Ecto neural progenitor cell (in vitro differentiated cells): ENCODE data around the gene CBX8.

Source experiments
- DNase-seq: peaks from one replicate; pipeline ENCODE4 v3.0.0-alpha.2; 2018; ENCODE audit warnings: low spot score

CBX8 gene

DNA sequence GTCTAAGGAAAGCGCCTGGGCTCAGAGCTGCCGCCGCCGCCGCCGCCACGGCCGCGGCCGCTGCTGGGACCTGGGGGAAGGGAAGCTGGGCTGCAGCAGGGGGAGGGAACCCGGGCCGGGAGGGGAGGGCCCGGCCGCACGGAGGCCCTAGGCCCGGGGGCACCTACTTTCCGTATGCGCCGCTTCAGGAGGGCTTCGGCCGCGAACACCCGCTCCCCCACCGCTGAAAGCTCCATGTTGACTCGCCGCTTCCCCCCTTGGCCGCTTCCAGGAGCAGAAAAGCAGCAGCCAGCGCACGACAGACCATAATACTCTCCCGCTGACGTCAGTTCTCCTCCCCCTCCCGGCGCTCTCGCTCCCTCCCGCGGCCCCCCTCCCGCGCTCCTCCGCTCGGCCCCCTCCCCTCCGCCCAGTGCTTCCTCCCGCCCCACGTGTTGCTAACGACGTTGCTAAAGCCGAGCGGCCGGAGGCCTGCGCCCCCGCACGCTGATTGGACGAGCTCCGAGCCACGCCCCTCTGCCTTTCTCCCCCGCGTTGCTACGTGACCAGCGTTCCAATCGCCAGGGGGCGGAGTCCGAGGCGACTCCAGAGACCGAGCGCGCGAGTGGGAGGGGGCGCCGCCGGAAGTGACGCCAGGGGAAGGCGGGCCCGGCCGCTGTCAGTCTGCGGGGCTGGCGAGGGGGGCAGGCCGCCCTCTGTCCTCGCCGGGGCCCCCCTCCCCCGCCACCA is at the start of gene CBX8:
Gene CBX8, minus strand, starts transcription at position 315 of the 729 bp plus-strand sequence. Its CDS starts 79 bp downstream, at position 236.
- DNase-seq: peak; percentile 100

DNA sequence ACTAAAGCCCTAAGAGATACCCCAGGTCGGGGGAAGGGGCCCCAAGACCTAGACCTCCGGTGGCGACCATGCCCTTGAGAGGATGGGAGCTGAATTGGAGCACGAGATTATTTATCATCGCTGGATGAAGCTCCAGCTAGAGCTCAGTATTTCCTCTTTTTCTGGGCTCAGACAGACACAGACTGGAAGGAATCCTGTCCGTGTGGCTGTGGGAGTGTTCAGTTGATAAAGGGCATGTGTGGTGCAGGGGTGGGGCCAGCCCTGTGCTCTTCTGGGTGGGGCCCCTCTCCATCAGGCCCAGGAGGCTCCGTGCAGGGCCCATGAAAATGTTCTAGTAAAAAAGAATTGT is 48.7 kb upstream of the CBX8 start:
- no peak for DNase-seq

DNA sequence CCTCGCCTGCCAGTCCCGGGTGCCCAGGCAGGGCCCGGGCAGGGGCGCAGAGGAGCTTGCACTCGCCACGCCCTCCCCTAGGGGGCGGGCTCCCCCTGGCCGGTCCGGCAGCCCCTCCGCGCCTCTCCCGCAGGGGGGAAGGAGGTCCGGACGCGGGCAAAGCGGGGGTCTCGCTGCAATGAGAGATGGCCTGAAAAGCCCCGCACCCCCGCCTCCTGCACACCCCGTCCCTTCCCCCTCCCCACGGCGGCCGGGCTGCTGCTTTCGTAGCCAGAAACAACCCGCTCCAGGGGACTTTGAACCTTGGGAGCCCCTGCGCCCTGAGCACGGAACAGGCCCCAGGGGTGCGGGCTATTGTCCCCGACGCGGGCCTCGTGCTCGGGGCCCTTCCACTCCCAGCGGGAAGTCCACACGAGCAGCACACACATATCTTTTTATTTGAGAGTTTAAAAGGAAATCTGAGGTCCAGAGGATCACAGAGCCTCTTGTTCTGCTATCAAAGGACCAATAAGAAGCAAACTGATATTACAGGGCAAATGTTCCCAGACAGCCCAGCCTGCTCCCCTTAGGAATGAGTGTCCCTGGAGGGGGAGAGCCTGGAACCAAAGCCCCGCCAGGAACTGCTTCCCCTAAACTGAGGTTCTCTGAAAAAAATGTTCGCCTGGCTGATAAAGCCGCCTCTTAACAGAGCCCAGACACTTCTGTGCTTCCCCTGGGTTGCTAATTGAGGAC is 48.2 kb upstream of the CBX8 start:
- DNase-seq: peak; percentile 92

DNA sequence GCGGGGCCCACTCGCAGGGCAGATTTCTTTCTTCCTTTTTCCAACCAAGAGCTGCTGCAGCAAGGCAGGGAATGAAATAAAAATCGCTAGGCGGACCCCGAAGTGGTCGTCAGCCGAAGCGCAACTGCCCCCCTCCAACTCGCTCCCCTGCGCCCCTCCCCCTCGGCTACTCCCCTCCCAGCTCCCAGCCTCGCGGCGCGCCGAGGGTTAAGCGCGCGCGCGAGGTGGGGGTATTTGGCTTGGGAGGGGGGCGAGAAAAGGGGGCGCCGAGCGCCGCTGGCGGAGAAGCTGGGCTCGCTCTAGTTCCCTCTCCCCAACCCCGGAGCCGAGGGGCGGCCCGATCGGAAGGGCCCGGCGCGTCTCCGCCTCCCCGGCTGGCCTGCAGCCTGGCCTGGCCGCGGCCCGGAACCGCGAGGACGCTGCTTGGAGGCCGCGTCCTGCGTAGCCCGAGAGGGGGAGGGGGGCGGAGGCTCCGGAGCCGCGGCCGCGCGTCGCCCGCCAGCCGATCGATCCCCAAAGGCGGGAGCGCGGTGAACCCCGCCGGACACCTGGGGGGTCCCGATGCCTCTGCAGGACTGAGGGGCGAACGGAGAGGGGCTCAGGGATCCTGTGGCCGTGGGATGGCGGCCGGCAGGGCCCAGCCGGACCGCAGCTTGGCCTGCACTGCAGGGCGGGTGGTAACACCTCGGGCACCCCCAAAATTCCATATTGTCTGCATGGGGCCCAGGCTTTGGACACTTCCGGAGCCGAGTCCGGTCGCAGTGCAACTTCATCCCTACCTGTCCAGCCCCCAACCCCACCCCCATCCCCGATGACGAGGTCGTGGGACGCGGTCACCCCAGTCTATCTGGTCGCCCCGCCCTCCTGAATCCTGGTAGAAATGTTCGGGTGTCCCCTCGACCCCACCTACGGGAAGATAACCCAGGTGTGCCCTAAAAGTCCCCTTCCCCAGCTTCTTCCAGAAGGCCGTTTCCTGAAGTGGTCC is 47.2 kb upstream of the CBX8 start:
- peak; percentile 85 for DNase-seq

DNA sequence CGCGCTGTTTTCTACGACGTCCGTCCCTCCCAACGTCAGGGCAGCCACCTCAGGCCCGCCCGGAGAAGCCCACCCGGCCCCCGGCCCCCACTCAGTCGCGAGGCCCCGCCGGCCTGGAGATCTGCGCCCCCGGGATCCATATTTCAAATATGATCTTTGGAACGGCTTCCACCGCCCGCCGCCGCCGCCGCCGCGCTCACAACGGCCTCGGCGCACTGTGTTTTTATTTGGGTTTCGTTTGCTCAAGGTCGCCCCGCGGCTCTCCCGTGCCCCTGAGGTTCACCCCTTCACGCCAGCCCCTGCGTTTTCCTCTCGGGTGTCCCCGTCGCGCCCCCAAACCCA is 46.6 kb upstream of the CBX8 start:
- DNase-seq: no peak

DNA sequence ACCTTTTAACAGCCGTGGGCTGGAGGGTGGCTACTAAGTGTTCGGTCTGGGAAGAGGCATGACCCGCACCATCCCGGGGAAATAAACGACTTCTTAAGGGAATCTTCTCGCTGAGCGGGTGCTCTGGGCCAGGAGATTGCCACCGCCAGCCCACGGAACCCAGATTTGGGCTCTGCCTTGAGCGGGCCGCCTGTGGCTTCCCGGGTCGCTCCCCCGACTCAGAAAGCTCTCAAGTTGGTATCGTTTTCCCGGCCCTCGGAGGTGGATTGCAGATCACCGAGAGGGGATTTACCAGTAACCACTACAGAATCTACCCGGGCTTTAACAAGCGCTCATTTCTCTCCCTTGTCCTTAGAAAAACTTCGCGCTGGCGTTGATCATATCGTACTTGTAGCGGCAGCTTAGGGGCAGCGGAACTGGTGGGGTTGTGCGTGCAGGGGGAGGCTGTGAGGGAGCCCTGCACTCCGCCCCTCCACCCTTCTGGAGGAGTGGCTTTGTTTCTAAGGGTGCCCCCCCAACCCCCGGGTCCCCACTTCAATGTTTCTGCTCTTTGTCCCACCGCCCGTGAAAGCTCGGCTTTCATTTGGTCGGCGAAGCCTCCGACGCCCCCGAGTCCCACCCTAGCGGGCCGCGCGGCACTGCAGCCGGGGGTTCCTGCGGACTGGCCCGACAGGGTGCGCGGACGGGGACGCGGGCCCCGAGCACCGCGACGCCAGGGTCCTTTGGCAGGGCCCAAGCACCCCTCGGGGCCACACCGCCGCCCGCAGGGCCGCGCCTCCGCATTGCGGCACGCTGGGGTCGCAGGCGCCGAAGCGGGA is 46.0 kb upstream of the CBX8 start:
- peak; percentile 74 for DNase-seq

DNA sequence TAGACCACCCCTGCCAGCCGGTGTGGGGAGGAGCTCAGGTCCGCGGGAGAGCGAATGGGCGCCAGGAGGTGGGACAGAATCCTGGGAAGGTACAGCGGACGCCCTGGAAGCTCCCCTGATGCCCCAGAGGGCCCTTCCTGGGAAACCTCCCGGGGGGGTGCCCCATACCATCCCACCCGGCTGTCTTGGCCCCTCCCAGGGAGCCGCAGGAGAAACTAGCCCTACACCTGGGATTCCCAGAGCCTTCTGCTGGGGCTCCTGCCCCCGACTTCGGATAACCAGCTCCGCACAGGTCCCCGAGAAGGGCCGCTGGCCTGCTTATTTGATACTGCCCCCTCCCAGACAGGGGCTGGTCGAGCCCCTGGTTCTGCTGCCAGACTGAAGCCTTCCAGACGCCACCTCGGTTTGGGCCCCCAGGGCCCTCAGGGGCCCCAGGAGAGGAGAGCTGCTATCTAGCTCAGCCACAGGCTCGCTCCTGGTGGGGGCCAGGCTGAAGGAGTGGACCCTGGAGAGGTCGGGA is 45.3 kb upstream of the CBX8 start:
- DNase-seq: peak; percentile 73

DNA sequence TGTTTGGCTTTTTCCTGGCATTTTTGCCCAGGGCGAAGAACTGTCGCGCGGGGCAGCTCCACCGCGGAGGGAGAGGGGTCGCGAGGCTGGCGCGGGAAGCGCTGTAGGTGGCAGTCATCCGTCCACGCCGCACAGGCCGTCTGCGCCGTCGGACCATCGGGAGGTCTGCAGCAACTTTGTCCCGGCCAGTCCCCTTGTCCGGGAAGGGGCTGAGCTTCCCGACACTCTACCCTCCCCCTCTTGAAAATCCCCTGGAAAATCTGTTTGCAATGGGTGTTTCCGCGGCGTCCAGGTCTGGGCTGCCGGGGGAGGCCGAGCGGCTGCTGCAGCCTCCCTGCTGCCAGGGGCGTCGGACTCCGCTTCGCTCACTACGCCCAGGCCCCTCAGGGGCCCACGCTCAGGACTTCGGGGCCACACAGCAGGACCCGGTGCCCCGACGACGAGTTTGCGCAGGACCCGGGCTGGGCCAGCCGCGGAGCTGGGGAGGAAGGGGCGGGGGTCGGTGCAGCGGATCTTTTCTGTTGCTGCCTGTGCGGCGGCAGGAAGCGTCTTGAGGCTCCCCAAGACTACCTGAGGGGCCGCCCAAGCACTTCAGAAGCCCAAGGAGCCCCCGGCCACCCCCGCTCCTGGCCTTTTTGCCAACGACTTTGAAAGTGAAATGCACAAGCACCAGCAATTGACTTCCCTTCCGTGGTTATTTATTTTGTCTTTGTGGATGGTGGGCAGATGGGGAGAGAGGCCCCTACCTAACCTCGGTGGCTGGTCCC is 44.7 kb upstream of the CBX8 start:
- DNase-seq: peak; percentile 74

DNA sequence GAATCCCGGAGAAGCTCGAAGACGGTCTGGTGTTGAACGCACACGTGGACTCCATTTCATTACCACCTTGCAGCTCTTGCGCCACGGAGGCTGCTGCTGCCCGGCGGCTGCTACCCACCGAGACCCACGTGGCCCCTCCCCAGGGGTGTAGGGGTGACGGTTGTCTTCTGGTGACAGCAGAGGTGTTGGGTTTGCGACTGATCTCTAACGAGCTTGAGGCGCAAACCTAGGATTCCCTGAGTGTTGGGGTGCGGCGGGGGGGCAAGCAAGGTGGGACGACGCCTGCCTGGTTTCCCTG is 44.1 kb upstream of the CBX8 start:
- DNase-seq: no peak

DNA sequence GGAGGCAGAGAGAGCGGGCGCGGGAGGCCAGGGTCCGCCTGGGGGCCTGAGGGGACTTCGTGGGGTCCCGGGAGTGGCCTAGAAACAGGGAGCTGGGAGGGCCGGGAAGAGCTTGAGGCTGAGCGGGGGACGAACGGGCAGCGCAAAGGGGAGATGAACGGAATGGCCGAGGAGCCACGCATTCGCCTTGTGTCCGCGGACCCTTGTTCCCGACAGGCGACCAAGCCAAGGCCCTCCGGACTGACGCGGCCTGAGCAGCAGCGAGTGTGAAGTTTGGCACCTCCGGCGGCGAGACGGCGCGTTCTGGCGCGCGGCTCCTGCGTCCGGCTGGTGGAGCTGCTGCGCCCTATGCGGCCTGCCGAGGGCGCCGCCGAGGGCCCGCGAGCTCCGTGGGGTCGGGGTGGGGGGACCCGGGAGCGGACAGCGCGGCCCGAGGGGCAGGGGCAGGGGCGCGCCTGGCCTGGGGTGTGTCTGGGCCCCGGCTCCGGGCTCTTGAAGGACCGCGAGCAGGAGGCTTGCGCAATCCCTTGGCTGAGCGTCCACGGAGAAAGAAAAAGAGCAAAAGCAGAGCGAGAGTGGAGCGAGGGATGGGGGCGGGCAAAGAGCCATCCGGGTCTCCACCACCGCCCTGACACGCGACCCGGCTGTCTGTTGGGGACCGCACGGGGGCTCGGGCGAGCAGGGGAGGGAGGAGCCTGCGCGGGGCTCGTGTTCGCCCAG is 43.6 kb upstream of the CBX8 start:
- peak; percentile 88 for DNase-seq

DNA sequence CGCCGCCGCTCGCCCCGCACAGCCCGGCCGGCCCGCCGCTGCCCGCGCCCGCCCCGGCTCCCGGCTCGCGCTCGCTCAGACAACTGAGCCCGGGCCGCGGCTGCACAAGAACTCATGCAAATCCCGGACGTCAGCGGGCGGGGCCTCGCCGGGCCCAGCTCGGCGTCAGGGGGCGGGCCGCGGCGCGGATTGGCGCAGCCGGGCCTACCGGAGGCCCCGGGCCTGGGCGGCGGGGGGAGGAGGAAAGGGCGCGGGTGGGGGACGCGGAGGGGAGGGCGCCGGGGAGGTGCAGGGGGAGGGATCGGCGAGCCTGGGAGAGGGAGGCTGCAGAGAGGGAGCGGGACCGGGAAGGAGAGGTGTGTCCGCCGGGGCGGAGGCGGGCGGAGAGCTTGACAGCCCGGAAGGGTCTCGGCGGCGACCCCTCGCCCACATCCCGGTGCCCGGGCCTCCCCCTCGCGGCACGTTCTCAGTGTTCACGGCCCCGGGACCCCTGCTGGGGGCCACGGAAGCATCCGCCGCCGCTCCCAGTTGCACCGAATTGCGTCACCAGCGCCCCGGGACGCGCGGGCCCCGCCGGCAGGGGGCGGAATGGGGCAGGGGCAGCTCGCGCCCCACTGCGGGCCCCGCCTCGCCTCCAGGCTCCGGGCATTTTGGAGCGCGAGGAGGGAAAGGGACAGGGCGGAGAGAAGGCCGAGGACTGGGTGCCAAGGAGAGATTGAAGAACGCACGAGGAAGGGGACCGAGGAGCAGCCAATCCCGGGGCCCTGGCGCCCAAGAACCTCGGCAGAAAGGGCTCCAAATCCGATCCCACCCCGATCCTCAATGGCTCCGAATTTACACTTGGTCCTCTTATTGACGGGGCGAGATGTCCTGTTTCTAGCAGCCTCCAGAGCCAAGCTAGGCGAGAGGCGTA is 42.7 kb upstream of the CBX8 start, which contains the start of gene CBX4:
Gene CBX4, minus strand, starts transcription at position 85 of the 913 bp plus-strand sequence. CDS start 189 bp downstream, outside the sequence.
- peak; percentile 98 for DNase-seq

DNA sequence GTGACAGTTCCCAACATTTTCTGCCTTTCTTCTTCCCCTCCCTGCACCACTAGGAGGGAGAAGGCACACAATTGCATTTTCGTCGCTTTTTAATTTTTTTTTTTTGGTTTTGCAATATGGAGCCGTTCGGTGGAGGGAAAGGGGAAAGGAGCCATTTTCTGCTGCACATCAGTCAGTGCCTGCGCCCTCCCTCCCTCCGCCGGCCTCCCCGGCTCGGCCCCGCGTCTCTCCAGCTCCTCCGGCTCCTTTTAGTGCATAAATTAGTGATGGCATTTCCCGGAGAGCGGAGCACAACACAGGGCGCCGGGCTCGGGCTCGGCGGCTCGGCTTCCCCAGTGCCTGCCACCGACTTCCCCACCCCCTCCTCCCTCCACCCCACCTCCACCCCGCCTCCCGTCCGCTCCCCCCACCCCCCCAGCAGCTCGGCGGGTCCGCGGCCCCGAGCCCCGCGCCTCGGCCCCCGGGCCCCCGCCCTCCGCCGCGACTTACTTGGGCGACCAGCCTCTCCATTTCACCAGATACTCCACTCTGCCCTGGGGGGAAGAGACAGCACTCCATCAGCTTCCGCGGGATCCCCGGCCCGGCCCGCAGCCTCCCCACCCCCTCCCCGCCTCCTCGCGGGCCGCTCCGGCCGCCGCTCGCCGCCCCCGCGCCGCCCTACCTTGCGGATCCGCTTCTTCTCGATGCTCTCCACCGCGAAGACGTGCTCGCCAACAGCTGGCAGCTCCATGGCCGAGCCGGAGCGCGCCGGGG is 41.8 kb upstream of the CBX8 start:
- peak; percentile 86 for DNase-seq

DNA sequence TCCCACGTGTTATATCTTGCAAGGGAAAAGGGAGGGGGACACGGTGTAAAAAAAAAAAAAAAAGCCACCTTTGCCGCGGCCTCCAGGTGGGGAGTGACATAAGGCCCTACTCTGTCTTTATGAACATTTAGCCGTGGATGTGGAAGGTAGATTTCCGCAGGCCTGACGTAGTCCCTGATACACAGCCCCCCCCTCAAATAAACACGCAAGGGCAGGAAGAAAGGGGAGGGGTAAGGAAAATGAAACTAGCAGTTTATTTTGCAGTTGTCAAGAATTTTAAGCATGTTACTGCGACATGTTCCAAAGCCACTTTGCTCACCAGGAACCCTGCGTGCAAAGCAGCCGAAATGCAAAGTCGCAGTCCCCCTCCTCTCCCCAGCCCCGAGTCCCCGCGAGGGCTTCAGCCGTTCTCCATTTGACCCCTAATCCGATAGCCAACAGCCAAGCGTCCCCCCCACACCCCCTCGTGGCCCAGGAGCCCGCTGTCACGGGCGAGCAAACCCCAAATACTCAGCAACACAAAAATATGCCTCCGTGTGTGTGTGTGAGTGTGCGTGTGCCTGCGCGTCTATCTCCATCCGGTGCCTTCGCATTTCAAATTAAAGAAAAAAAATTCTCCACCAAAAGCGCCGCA is 41.1 kb upstream of the CBX8 start:
- DNase-seq: no peak

DNA sequence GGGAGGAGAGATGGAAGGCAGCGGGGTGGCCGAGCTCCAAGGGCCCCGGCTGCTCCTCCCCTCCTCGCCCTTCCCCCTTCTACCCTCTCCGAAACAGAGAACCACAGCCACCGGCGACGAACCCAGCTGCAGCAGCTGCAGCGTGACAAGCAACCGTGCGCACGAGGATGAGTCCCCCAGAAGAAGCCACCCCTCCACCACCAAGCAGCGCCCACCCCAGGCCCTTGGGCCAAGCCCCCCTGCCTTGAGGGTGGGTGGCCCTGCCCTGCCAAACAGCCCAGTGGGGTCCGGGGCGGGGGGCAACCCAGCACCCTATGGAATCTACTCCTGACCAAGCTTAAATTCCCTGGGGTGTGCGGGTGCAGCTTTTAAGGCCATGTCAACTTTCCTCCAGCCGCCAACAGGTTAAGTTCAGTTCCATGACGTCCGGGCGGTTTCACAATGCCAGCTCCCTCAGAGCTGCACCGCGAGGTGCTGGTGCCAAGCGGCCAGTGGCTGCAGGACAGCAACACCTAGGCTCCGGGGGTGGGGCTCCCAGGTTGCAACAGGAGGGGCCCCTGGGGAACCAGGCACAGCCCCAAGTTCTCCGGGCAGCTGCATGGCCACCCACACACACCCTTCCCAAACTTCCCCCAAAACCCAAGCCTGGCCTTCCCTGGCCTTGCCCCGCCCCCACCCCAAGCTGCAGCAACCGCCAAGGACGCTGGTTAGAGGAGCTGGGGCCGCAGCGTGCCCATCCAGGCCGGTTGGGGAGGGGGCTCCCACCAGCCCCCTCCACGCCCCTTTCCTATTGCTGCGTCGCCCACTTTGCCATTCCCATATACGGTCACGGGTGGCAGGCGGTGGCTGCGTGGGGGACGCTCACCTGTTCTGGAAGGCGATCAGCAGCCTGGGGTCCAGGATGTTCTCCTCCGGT is 40.4 kb upstream of the CBX8 start:
- DNase-seq: peak; percentile 76

DNA sequence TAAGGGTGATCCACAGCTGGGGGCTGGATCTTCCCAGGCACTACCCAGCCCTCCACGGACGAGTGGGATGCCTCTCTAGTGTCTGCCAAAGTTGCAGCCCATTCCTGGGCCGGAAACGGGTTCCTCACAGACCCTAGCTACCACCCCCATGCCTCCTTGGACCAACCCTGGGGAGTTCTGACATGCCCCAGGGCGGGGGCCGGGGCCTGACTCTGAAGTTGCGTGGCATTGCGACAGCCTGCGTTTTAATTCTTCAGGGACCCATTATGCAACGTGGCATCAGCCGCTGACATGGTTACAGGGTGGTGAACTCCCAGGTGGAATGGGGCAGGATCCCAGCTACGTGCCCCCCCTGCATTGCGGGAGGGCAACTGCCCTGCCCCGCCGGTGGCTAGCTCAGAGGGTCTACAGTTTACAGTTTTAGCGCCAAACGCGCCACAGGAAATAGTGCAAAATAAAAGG is 39.7 kb upstream of the CBX8 start:
- no peak for DNase-seq

DNA sequence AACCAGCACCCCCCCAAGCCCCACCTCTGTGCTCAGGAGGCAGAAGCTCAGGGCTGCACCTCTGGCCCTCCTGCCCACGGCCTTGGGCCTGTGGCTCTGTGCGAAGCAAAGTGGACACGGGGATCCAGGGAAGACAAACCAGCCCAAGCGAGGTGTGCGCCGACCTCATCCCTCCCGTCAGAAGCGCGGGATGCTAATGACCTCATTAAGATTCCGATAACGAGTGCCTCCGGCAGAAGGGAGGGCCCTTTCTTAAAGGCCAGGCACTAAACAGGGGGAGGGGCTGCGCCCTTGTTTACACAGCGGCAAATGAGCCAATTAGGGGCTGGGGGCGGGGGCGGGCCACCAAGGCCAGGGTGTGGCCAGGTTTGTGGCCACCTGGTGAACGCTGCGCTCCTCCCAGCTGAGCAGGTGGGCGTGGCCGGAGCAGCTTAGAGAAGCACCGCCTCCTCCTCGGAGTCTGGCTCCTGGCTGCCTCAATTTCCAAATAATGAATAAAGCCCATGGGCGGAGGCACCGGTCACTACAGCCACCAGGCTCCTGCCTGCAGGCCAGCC is 39.2 kb upstream of the CBX8 start:
- peak; percentile 85 for DNase-seq
